Mesendoderm (in vitro differentiated cells): ENCODE data around the gene AMER3.

Experiments
- DNase-seq: peaks from one replicate; pipeline ENCODE4 v3.0.0; 2013
- H2AK5ac ChIP-seq: 2 replicates; pipeline ENCODE4 v1.6.1; 2013; ENCODE audit warnings: low read length, inconsistent platforms
- H2BK120ac ChIP-seq: 2 replicates; pipeline ENCODE4 v1.6.1; 2013; ENCODE audit warnings: low read depth, mild to moderate bottlenecking, low read length, moderate library complexity, mixed read lengths
- H2BK15ac ChIP-seq: replicated peaks from 2 replicates; pipeline ENCODE4 v1.6.1; 2013; ENCODE audit warnings: low read depth, mild to moderate bottlenecking, moderate library complexity
- H2BK5ac ChIP-seq: 2 replicates; pipeline ENCODE4 v1.6.1; 2013; ENCODE audit warnings: low read length, inconsistent platforms
- H3K18ac ChIP-seq: 2 replicates; pipeline ENCODE4 v1.6.1; 2013; ENCODE audit warnings: mild to moderate bottlenecking, low read length, mixed read lengths
- H3K23ac ChIP-seq: one replicate; pipeline ENCODE4 v1.6.1; 2013; ENCODE audit warnings: low read length
- H3K27ac ChIP-seq: 2 replicates; pipeline ENCODE4 v1.5.1; 2013; ENCODE audit warnings: low read depth, mild to moderate bottlenecking, inconsistent platforms, low read length, moderate library complexity
- H3K27me3 ChIP-seq: 2 replicates; pipeline ENCODE4 v1.6.1; 2013; ENCODE audit warnings: low read length, control low read depth, mild to moderate bottlenecking, inconsistent platforms; ENCODE audit not compliant: insufficient read depth, poor library complexity
- H3K36me3 ChIP-seq: 2 replicates; pipeline ENCODE4 v1.6.1; 2013; ENCODE audit warnings: low read length, inconsistent platforms; ENCODE audit not compliant: control insufficient read depth, insufficient read depth
- H3K4ac ChIP-seq: one replicate; pipeline ENCODE4 v1.6.1; 2013; ENCODE audit warnings: low read depth, mild to moderate bottlenecking, low read length, moderate library complexity
- H3K4me1 ChIP-seq: 2 replicates; pipeline ENCODE4 v1.6.1; 2013; ENCODE audit warnings: low read depth, low read length, inconsistent platforms; ENCODE audit not compliant: control insufficient read depth
- H3K4me2 ChIP-seq: 2 replicates; pipeline ENCODE4 v1.6.1; 2013; ENCODE audit warnings: low read length
- H3K4me3 ChIP-seq: 2 replicates; pipeline ENCODE4 v1.5.1; 2013; ENCODE audit warnings: mild to moderate bottlenecking, low read length
- H3K56ac ChIP-seq: one replicate; pipeline ENCODE4 v1.6.1; 2013; ENCODE audit warnings: low read length
- H3K79me1 ChIP-seq: 2 replicates; pipeline ENCODE4 v1.6.1; 2013; ENCODE audit warnings: low read length, inconsistent platforms
- H3K79me2 ChIP-seq: 2 replicates; pipeline ENCODE4 v1.6.1; 2013; ENCODE audit warnings: mild to moderate bottlenecking, low read length; ENCODE audit not compliant: control insufficient read depth, insufficient read depth
- H3K9ac ChIP-seq: 2 replicates; pipeline ENCODE4 v1.6.1; 2013; ENCODE audit warnings: low read length, inconsistent platforms
- H4K5ac ChIP-seq: one replicate; pipeline ENCODE4 v1.6.1; 2013; ENCODE audit warnings: low read length
- H4K8ac ChIP-seq: one replicate; pipeline ENCODE4 v1.6.1; 2013; ENCODE audit warnings: low read depth, mild to moderate bottlenecking, control low read depth, low read length, moderate library complexity
- WGBS: extraction: QIAGEN DNeasy Blood & Tissue Kit; methylation state at CpG from one replicate; pipeline ENCODE4 v1.1.7; 2013; ENCODE audit warnings: low lambda C conversion rate, missing lambda C conversion rate; ENCODE audit not compliant: insufficient coverage; ENCODE audit errors: extremely low coverage; 5-methylcytosine and 5-hydroxymethylcytosine counted together

Gene AMER3

DNA sequence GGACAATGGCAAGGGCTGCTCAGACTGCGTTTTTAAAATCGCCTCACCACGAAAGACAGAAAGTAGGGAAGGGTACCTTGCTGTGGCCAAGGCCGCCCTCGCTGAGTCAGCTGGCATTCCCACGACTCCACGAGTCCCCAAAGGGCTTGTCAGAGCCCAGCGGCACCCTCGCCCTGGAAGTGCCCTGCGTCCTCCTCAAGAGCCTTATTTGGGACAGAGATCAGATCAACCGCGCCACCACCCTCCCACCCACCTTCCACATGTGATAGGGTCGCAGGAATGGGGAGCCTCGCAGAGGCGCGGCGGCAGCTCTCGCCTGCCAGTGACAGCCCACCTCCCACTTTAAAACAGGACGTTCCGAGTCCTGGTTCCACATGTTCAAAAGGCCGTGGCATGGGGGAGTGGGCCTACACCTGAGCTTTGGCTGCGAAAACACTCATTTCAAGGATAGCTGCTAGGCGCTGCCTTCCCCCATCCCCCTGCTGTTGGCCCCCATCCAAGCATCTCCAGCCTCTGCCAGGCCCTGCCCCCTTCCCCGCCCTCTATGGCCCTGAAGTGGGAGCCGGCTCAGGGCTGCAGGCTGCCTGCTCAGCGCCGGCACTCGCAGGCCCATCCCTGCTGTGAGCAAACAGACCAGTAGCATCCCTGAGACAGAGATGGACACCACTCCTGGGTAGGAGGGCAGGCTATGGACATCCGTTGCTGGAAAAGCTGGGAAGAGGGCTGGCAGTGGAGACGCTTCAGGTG is 43.3 kb downstream of the AMER3 start:
- Histone ChIP-seq H4K5ac (no peak overlapping the region), H2BK5ac (no peak overlapping the region), H3K23ac (no peak overlapping the region), H3K4me3 (no peak overlapping the region), H3K27ac (no peak overlapping the region), H4K8ac (no peak overlapping the region), H3K4me2 (peak overlapping the region; percentile 74), H3K18ac (no peak overlapping the region), H3K36me3 (no peaks in the 10 kb centered on the region), H2BK120ac (no peak overlapping the region), H3K79me1 (no peaks in the 10 kb centered on the region), H2BK15ac (no peak overlapping the region), H3K4ac (no peak overlapping the region), H2AK5ac (no peak overlapping the region), H3K4me1 (peaks cover 4% of the 10 kb centered on the region), H3K27me3 (no peaks in the 10 kb centered on the region), H3K9ac (peak overlapping the region; percentile 27), H3K56ac (peak overlapping the region; percentile 63), H3K79me2 (no peaks in the 10 kb centered on the region)
- no CpG with 5 or more reads among the region's 30 CpGs for WGBS
- peak; percentile 67 for DNase-seq

DNA sequence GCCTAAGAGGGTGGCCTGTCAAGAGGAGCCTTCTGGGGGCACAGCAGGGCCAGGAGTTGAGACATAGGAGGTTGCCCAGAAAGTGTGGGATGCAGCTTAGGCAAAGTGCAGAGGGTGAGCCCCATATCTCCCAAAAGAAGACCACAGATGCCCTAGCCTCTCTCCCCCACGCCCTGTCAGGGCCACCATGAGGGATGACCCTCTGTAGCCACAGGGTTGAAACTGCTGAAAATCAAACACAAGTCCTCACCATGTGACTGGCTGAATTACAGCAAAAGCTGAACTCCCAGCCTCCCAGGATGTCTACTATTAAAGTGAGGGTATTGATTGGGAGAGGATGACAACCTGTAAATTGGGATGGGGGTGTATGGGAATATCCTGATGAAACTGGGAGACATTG is 44.0 kb downstream of the AMER3 start:
- no CpG with 5 or more reads among the region's 1 CpG for WGBS
- Histone ChIP-seq H3K27me3 (no peaks in the 10 kb centered on the region), H2AK5ac (no peak overlapping the region), H3K9ac (no peak overlapping the region), H3K27ac (no peak overlapping the region), H2BK5ac (no peak overlapping the region), H3K79me2 (no peaks in the 10 kb centered on the region), H3K4ac (no peak overlapping the region), H4K5ac (no peak overlapping the region), H3K79me1 (no peaks in the 10 kb centered on the region), H3K56ac (no peak overlapping the region), H3K4me2 (no peak overlapping the region), H2BK120ac (no peak overlapping the region), H3K4me3 (no peak overlapping the region), H4K8ac (no peak overlapping the region), H3K23ac (no peak overlapping the region), H3K36me3 (no peaks in the 10 kb centered on the region), H2BK15ac (no peak overlapping the region), H3K4me1 (peaks cover 4% of the 10 kb centered on the region), H3K18ac (no peak overlapping the region)
- no peak for DNase-seq

DNA sequence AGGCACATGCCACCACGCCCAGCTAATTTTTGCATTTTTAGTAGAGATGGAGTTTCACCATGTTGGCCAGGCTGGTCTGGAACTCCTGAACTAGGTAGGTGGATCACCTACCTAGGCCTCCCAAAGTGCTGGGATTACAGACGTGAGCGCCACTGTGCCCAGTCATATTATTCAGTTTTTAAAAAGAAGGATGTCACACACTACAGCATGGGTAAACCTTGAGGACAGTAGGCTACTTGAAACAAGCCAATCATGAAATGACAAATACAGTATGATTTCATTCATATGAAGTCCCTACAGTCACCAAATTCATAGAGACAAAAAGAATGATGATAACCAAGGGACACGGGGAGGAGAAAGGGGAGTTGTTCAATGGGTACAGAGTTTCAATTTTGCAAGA is 50.3 kb downstream of the AMER3 start:
- no peak overlapping the region for H3K9ac ChIP-seq
- WGBS = no CpG with 5 or more reads among the region's 4 CpGs
- H3K4me2 ChIP-seq = no peak overlapping the region
- no peak overlapping the region for H3K56ac ChIP-seq
- H2AK5ac ChIP-seq = no peak overlapping the region
- no peak for DNase-seq
- no peak overlapping the region for H4K5ac ChIP-seq
- H3K27me3 ChIP-seq = no peaks in the 10 kb centered on the region
- no peak overlapping the region for H2BK5ac ChIP-seq
- no peak overlapping the region for H3K27ac ChIP-seq
- no peaks in the 10 kb centered on the region for H3K4me1 ChIP-seq
- no peak overlapping the region for H3K4ac ChIP-seq
- no peak overlapping the region for H2BK120ac ChIP-seq
- H3K4me3 ChIP-seq = no peak overlapping the region
- H3K79me1 ChIP-seq = no peaks in the 10 kb centered on the region
- no peak overlapping the region for H3K23ac ChIP-seq
- no peaks in the 10 kb centered on the region for H3K79me2 ChIP-seq
- H3K18ac ChIP-seq = no peak overlapping the region
- H3K36me3 ChIP-seq = no peaks in the 10 kb centered on the region
- no peak overlapping the region for H4K8ac ChIP-seq
- no peak overlapping the region for H2BK15ac ChIP-seq

GRCh38 chr2:130806370-130806769 is 51.0 kb downstream of the AMER3 start:
- Histone ChIP-seq H4K8ac (no peak overlapping the region), H3K23ac (no peak overlapping the region), H2BK5ac (no peak overlapping the region), H3K18ac (no peak overlapping the region), H3K56ac (no peak overlapping the region), H3K4me1 (no peaks in the 10 kb centered on the region), H2AK5ac (no peak overlapping the region), H2BK15ac (no peak overlapping the region), H3K27ac (no peak overlapping the region), H3K36me3 (no peaks in the 10 kb centered on the region), H3K4me3 (no peak overlapping the region), H3K9ac (no peak overlapping the region), H2BK120ac (no peak overlapping the region), H3K79me1 (no peaks in the 10 kb centered on the region), H3K4me2 (no peak overlapping the region), H4K5ac (no peak overlapping the region), H3K4ac (no peak overlapping the region), H3K79me2 (no peaks in the 10 kb centered on the region), H3K27me3 (no peaks in the 10 kb centered on the region)
- WGBS = no CpG with 5 or more reads among the region's 4 CpGs
- no peak for DNase-seq

GRCh38 chr2:130807659-130808385 is 52.5 kb downstream of the AMER3 start:
- no peak overlapping the region for H2BK120ac ChIP-seq

More at GRCh38 chr2:130807659-130808385, 52.5 kb downstream of the AMER3 start:
- no peak overlapping the region for H2AK5ac ChIP-seq
- H3K4ac ChIP-seq = no peak overlapping the region
- H3K4me1 ChIP-seq = no peaks in the 10 kb centered on the region
- DNase-seq = no peak
- no peak overlapping the region for H2BK15ac ChIP-seq
- no peaks in the 10 kb centered on the region for H3K79me1 ChIP-seq
- WGBS = no CpG with 5 or more reads among the region's 14 CpGs
- H3K23ac ChIP-seq = no peak overlapping the region
- no peaks in the 10 kb centered on the region for H3K36me3 ChIP-seq
- H3K27ac ChIP-seq = no peak overlapping the region
- H4K5ac ChIP-seq = no peak overlapping the region
- H4K8ac ChIP-seq = no peak overlapping the region
- no peak overlapping the region for H3K4me2 ChIP-seq
- H3K56ac ChIP-seq = no peak overlapping the region
- no peaks in the 10 kb centered on the region for H3K27me3 ChIP-seq
- H3K4me3 ChIP-seq = no peak overlapping the region
- no peak overlapping the region for H2BK5ac ChIP-seq
- H3K18ac ChIP-seq = no peak overlapping the region
- H3K79me2 ChIP-seq = no peaks in the 10 kb centered on the region
- H3K9ac ChIP-seq = no peak overlapping the region
